ENCODE data around the gene KCNT1.

KCNT1 gene

GRCh38 chr9:135825435-135826187, 123.6 kb downstream of the KCNT1 start:
- DNase-seq: no peak

- no peak for DNase-seq
Observed at GRCh38 chr9:135826188-135826545, 124.2 kb downstream of the KCNT1 start.

GRCh38 chr9:135827301-135827700, 125.3 kb downstream of the KCNT1 start:
- no peak for DNase-seq

GRCh38 chr9:135827866-135828580, 126.0 kb downstream of the KCNT1 start:
- no peak for DNase-seq

- no peak for DNase-seq
Observed at GRCh38 chr9:135828656-135829055, 126.7 kb downstream of the KCNT1 start.

DNA sequence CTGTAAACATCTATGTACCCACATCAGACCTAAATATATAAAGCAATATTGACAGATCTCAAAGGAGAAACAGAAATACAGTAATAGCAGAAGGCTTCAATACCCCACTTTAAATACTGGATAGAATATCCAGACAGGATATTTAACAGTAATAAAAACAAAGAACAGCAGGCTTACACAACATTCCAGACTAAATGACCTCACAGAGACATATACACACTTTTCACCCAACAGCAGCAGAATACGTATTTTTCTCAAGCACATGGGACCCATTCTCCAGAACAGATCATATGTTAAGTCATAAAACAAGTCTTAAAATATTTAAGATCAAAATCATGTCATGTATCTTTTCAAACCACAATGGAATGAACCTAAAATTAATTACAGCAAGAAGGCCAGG, 128.5 kb downstream of the KCNT1 start:
- DNase-seq: no peak

DNA sequence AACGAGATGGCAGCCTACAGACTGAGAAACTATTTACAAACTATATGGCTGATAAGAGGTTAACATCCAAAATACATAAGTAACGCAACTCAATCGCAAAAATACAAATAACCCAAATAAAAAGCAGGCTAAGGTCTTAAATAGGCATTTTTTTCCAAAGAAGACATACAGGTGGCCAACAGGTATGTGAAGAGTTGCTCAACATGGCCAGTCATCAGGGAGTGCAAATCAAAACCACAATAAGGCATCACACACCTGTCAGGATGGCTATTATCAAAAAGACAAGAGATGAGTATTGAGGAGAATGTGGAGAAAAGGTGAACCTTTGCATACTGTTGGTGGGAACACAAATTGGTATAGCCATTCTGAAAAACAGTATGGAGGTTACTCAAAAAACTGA, 131.9 kb downstream of the KCNT1 start:
- DNase-seq: no peak

GRCh38 chr9:135835131-135835530, 133.1 kb downstream of the KCNT1 start:
- DNase-seq: no peak

DNA sequence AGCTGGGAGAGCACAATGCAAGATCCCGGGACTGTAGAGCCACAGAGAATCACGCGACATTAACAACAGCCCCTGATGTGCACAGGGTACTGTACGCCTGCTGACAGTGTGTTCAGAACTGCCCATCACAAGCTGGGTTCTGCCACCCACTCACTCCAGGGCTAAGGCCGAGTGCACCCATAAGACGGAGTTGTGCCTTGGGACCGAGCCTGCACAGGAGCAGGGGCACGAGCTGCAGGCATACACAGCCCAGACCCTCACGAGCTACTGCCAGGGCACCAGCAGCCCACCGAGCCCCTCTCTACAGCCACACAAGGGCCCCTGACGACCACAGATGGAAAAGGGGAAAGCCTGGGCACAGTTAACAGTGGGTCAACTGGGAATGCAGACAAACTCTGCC, 137.5 kb downstream of the KCNT1 start:
- DNase-seq: no peak

- no peak for DNase-seq
Observed at GRCh38 chr9:135840107-135840506, 138.1 kb downstream of the KCNT1 start.

- DNase-seq: no peak
Observed at GRCh38 chr9:135840539-135840938, 138.6 kb downstream of the KCNT1 start.

Data from OCI-M1 (cell line).